ENCODE results near the gene CYB5R4.

The CYB5R4 gene

DNA sequence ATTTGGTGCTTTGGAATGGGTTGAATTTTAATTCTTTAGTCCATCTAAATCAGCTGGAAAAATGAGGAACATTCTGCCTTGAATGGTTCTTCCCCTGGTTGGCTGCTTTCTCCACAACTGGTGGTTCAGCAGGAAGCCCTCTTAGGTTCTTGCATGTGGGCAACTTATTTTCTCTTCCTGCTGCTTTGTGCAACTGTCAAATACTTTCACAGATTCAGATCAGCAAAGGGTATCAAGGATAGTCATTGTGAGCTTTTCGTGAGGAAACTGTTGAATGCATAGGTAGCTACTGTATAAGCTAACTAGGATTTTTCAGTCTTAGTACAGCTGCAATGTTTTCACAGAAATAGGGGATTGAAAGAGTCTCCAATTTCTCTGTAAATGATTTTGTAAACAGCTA is 101.2 kb downstream of the CYB5R4 start:
- Mint-ChIP-seq H3K4me3 (no peak overlapping the region), H3K9me3 (peaks cover 15% of the 10 kb centered on the region), H3K27me3 (ENCODE audit: low read depth) (no peaks in the 10 kb centered on the region), H3K36me3 (ENCODE audit: low read depth) (peaks cover 61% of the 10 kb centered on the region), H3K4me1 (ENCODE audit: low read depth) (peaks cover 32% of the 10 kb centered on the region), H3K27ac (peak overlapping the region; percentile 35)
- DNase-seq (ENCODE audit: low spot score): no peak

DNA sequence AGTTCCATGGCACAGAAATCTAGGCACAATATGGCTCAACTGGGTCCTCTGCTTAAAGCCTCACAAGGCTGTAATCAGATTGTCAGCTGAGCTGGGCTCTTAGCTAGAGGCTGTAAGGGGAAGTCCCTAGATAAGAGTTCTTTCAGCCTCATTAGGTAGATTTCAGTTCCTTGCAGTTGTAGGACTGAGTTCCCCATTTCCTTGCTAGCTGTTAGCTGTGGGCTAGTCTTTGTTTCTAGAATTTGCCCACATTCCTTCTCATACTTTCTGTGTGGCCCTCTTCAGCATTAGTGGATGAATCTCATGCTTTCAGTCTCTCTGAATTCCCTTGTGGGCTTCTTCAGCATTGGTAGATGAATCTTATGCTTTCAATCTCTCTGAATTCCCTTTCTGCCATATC is 103.1 kb downstream of the CYB5R4 start:
- DNase-seq (ENCODE audit: low spot score): no peak
- Mint-ChIP-seq H3K36me3 (ENCODE audit: low read depth) (peaks cover 54% of the 10 kb centered on the region), H3K27me3 (ENCODE audit: low read depth) (no peaks in the 10 kb centered on the region), H3K9me3 (peaks cover 30% of the 10 kb centered on the region), H3K27ac (no peak overlapping the region), H3K4me1 (ENCODE audit: low read depth) (peaks cover 26% of the 10 kb centered on the region), H3K4me3 (no peak overlapping the region)

DNA sequence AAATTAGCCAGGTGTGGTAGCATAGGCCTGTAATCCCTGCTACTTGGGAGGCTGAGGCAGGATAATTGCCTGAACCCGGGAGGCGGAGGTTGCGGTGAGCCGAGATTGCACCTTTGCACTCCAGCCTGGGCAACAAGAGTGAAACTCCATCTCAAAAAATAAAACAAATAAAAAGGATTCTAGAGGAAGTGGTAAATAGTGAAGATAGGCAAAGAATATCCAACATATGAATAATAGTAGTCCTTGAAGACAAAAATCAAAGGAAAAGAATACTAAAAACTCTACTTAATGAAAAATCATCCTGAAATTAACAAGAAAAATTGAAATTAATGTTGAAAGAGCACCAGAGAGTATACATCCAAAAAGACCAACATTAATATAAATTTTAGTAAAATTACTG is 107.0 kb downstream of the CYB5R4 start:
- no peak overlapping the region for H3K27ac Mint-ChIP-seq
- H3K27me3 Mint-ChIP-seq (ENCODE audit: low read depth): no peaks in the 10 kb centered on the region
- peaks cover 50% of the 10 kb centered on the region for H3K9me3 Mint-ChIP-seq
- H3K4me3 Mint-ChIP-seq: no peak overlapping the region
- peaks cover 7% of the 10 kb centered on the region for H3K4me1 Mint-ChIP-seq (ENCODE audit: low read depth)
- DNase-seq (ENCODE audit: low spot score): no peak
- peaks cover 36% of the 10 kb centered on the region for H3K36me3 Mint-ChIP-seq (ENCODE audit: low read depth)

DNA sequence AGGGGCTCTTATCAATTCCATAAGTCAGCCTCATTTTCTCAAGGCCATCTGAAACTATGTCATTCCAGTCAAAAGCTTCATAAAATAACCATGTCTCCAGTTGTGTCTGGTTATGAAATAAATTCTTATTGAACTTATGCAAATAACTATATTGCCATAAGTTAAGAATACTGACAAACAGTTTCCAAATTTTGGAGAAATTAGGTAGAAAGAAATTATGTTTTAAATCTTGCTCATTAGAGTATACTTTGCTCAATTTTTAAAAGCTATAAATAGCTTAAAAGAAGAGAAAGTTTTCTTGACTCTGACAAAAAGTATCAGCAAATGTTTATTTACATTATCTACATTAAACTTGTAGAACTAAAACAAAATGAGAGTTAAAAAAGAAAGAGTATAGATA is 111.1 kb downstream of the CYB5R4 start:
- DNase-seq (ENCODE audit: low spot score): no peak
- Mint-ChIP-seq H3K36me3 (ENCODE audit: low read depth) (peaks cover 4% of the 10 kb centered on the region), H3K4me3 (no peak overlapping the region), H3K4me1 (ENCODE audit: low read depth) (no peaks in the 10 kb centered on the region), H3K9me3 (peaks cover 42% of the 10 kb centered on the region), H3K27ac (no peak overlapping the region), H3K27me3 (ENCODE audit: low read depth) (no peaks in the 10 kb centered on the region)

DNA sequence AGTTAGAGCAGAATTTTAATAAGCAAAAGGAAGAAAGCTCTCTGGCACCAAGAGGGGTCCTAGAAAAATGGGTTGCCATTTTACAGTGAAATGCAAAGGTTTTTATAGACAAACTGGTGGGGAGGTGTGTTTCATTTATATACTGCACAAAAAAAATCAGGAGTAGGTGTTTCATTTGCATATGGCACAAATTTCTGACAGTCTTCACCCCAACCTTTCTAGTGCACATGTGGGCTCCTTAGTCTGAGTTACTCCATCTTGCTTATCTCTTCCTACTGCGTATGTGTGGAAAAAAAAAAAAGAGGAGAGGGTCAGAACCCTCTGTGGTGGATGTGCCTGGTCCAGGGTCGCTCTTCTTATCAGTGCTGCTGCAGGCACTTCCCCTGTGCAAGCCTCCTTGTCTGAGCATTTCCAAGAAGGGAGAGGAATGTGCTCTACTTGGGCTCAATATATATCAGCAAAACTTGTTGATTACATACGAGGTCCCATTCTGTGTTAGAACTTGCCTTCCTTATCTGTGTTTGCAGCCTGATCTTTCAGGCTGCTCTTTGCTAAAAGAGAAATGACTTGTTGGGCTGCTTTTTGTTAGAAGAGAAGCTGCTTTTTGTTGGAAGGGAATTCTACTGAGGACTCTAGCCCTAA is 115.0 kb downstream of the CYB5R4 start:
- H3K27ac Mint-ChIP-seq: no peak overlapping the region

DNA sequence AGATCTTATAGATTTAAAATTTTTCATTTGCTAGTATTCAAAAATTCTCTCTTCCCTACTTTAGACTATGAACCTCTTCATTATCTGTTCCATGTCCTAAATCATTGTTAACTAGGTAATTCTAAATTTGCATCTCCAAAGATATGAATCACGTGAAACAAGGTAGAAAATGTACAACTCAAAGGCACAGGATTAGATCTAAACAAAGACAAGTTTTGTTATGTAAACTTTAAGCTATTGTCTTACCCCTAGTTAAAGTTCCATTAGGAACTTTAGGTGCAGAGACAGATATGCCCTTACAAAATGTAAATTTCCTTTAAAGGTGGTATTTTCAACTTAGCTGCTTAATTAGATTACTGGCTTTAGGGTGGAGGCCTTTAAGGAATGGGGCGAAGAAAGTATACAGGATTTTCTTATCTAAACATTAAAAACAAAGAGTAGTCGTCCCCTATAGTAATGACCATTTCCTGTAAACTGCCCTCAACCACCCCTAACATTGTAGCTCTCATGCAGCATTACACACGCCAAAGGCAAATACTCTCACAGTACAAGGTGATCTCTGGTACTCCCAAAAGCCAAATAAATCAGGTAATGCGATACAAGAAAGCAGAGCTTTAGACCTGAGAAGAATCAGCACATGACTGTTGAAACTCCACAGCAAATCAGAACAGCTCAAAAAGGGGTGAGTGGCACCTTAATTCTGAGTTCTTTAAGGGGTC is 116.7 kb downstream of the CYB5R4 start:
- Mint-ChIP-seq H3K27ac (no peak overlapping the region), H3K4me1 (ENCODE audit: low read depth) (no peaks in the 10 kb centered on the region), H3K36me3 (ENCODE audit: low read depth) (no peaks in the 10 kb centered on the region), H3K9me3 (peaks cover 6% of the 10 kb centered on the region), H3K4me3 (no peak overlapping the region), H3K27me3 (ENCODE audit: low read depth) (no peaks in the 10 kb centered on the region)
- DNase-seq (ENCODE audit: low spot score): no peak

More for the DNA sequence above, 115.0 kb downstream of the CYB5R4 start:
- DNase-seq (ENCODE audit: low spot score): no peak
- Mint-ChIP-seq H3K27me3 (ENCODE audit: low read depth) (no peaks in the 10 kb centered on the region), H3K4me1 (ENCODE audit: low read depth) (no peaks in the 10 kb centered on the region), H3K4me3 (no peak overlapping the region), H3K9me3 (peaks cover 15% of the 10 kb centered on the region), H3K36me3 (ENCODE audit: low read depth) (no peaks in the 10 kb centered on the region)

DNA sequence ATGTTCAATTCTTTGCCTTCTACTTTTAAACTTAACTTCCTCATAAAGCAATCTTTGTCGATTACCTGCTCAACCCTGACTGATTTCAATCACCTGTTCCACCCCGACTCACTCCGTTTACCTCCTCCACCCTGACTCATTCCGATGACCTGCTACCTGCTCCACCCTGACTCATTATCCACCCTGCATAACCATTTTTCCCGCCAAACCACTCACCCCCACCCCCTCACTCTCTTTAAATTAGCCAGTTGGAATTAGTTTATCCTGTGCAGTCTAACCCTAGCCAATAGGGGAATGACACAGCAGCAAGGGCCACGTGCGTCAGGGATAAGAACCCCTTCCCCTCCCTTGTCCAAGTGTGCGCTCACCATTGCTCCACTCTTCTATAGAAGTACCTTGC is 117.4 kb downstream of the CYB5R4 start:
- no peak overlapping the region for H3K4me3 Mint-ChIP-seq
- no peak overlapping the region for H3K27ac Mint-ChIP-seq
- no peaks in the 10 kb centered on the region for H3K4me1 Mint-ChIP-seq (ENCODE audit: low read depth)
- H3K9me3 Mint-ChIP-seq: peaks cover 6% of the 10 kb centered on the region
- no peaks in the 10 kb centered on the region for H3K36me3 Mint-ChIP-seq (ENCODE audit: low read depth)
- no peak for DNase-seq (ENCODE audit: low spot score)
- H3K27me3 Mint-ChIP-seq (ENCODE audit: low read depth): no peaks in the 10 kb centered on the region

DNA sequence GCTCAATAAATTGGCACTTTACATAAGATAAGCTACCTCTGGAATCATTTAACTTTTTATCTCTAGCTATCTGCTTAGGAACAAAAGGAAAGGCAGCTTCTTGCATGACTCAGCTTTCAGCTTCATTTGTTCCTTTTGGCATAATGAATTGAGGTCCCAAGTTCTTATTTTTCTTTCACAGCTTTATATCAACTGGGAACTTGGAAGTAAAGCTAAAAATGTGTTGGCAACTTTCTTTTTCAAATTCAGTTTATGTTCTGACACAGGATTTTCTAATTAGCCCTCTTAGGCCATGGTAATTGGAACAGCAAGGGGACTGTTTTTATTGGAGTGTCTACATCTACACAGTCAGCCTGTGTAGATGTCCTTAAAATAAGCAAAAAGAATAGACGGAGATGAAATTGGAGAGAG is 118.8 kb downstream of the CYB5R4 start:
- H3K36me3 Mint-ChIP-seq (ENCODE audit: low read depth): no peaks in the 10 kb centered on the region

DNA sequence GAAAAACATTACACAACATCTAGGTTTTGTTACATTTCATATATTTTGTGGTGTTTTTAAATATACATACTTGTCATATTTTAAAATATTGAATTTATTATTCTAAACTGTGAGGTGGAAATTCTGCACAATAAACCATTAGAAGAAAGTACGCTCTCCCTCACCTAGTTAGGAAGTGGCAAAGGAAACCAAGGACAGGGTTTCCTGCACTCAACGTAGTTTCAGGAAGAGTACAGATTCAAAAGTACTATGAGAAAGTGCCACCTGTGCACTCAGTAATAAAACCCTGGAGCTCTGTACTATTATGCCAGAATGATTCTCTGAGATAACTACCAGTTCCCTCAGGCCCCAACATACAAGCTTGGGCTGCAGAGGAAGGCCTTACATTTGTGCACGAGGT is 119.5 kb downstream of the CYB5R4 start:
- DNase-seq (ENCODE audit: low spot score): no peak
- H3K27ac Mint-ChIP-seq: no peak overlapping the region
- H3K4me1 Mint-ChIP-seq (ENCODE audit: low read depth): no peaks in the 10 kb centered on the region
- H3K4me3 Mint-ChIP-seq: no peak overlapping the region
- H3K27me3 Mint-ChIP-seq (ENCODE audit: low read depth): no peaks in the 10 kb centered on the region
- H3K36me3 Mint-ChIP-seq (ENCODE audit: low read depth): no peaks in the 10 kb centered on the region
- no peaks in the 10 kb centered on the region for H3K9me3 Mint-ChIP-seq

More for the DNA sequence above, 118.8 kb downstream of the CYB5R4 start:
- DNase-seq (ENCODE audit: low spot score): no peak
- Mint-ChIP-seq H3K4me3 (no peak overlapping the region), H3K4me1 (ENCODE audit: low read depth) (no peaks in the 10 kb centered on the region), H3K27ac (no peak overlapping the region), H3K27me3 (ENCODE audit: low read depth) (no peaks in the 10 kb centered on the region), H3K9me3 (no peaks in the 10 kb centered on the region)

DNA sequence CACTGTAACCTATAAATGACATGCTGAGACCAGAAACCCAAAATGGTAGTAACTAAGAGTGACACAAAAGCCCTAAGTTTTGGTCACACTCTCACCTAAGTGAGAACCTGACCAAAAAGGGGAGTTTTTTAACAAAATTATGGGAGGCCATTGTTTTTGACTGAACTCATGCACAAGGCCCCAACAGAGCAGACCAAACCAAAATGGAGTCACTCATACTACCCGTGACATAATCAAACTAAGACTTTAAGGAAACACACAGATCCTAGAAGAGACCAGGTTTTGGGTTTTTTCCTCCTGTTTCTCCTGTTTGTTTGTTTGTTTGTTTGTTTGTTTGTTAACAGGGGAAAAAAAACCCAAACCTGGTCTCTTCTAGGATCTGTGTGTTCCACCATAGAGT is 124.9 kb downstream of the CYB5R4 start:
- H3K27me3 Mint-ChIP-seq (ENCODE audit: low read depth): no peaks in the 10 kb centered on the region
- H3K4me1 Mint-ChIP-seq (ENCODE audit: low read depth): no peaks in the 10 kb centered on the region
- no peak for DNase-seq (ENCODE audit: low spot score)
- H3K4me3 Mint-ChIP-seq: no peak overlapping the region
- H3K9me3 Mint-ChIP-seq: no peaks in the 10 kb centered on the region
- H3K36me3 Mint-ChIP-seq (ENCODE audit: low read depth): no peaks in the 10 kb centered on the region
- no peak overlapping the region for H3K27ac Mint-ChIP-seq

DNA sequence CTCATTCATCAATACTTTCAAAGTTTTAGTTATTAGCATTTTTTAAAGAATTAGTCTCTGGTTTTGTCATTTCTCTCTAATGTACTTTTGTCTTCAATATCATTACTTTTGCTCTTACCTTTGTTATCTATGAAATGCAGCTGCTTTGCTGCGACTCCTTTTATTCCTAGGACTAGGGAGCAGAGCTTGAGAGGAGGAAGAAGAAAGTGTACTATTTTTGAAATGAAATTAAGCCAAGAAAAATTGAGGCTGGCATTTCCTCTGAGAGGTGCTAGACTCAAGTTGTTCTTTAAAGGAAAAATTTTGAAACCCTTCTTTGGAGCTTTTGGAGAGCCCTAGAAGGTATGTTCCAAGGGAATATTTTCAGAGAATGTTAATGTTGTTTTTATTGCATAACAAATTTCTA is 125.8 kb downstream of the CYB5R4 start:
- DNase-seq (ENCODE audit: low spot score): no peak
- Mint-ChIP-seq H3K36me3 (ENCODE audit: low read depth) (no peaks in the 10 kb centered on the region), H3K4me3 (no peak overlapping the region), H3K9me3 (no peaks in the 10 kb centered on the region), H3K27ac (no peak overlapping the region), H3K27me3 (ENCODE audit: low read depth) (no peaks in the 10 kb centered on the region), H3K4me1 (ENCODE audit: low read depth) (no peaks in the 10 kb centered on the region)

DNA sequence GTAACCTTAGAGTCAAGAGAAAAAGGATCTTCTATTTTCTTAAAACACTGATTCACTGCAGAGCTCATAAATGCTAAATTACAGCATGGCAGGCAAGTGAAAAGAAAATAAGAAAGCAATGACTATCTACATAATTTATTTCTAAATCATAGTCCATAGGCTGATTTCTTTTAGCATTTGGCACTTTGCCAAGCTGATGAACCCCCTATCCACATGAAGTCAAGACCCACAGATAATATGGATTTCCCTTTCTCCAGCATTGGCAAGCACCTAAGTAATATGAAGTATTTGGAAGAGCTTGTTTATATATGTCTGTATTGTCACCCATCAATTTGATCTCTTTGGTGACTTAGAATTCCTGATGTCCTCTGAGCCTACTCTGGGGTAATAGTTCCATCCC is 126.2 kb downstream of the CYB5R4 start:
- no peak for DNase-seq (ENCODE audit: low spot score)
- no peaks in the 10 kb centered on the region for H3K9me3 Mint-ChIP-seq
- H3K4me1 Mint-ChIP-seq (ENCODE audit: low read depth): no peaks in the 10 kb centered on the region
- no peaks in the 10 kb centered on the region for H3K27me3 Mint-ChIP-seq (ENCODE audit: low read depth)
- H3K27ac Mint-ChIP-seq: no peak overlapping the region
- no peaks in the 10 kb centered on the region for H3K36me3 Mint-ChIP-seq (ENCODE audit: low read depth)
- H3K4me3 Mint-ChIP-seq: no peak overlapping the region

DNA sequence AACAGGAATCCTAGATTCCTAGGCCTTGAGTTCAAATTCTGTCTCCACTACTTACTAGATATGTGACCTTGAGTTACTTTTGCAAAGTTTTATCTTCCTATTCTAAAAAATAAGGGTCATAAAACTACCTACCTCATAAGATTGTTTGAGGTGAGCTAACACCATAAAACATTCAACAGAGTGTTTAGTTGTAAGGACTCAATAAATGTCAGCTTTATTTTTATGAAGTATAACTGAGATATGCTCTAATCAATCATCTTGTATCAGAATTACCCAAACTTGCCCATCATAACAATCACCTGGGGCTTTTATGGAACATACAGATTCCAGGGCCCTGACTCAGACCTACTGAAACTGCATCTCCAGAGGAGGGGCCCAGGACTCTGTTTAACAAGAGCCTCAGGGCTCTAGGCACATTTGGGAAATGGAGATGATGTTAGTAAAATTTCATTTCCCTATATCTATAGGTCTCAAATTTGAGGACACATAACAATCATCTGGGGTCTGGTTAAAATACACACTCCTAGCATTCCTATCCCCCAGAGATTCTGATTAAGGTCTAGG is 138.6 kb downstream of the CYB5R4 start:
- no peak overlapping the region for H3K4me3 Mint-ChIP-seq
- H3K36me3 Mint-ChIP-seq (ENCODE audit: low read depth): no peaks in the 10 kb centered on the region
- H3K9me3 Mint-ChIP-seq: peaks cover 3% of the 10 kb centered on the region
- no peaks in the 10 kb centered on the region for H3K4me1 Mint-ChIP-seq (ENCODE audit: low read depth)
- peaks cover 9% of the 10 kb centered on the region for H3K27me3 Mint-ChIP-seq (ENCODE audit: low read depth)
- H3K27ac Mint-ChIP-seq: no peak overlapping the region
- no peak for DNase-seq (ENCODE audit: low spot score)

DNA sequence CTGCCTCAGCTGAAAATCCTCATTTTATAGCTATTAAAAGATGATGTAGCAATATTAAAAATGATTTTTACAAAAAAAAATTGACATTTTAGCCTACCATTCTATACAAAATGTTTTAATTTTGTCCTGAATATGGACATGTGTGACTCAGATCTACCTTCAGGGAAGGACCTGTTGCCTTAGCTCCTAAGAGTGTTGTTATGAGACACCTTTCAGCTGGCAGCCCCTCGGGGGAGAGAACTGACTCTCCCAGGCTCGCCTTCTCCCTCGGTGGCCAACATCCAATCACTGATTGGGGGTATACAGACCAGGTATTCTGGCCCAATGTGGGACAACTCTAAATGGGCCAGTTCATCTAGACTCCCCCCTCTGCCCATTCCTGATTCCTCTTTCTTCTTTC is 141.6 kb downstream of the CYB5R4 start:
- no peak overlapping the region for H3K27ac Mint-ChIP-seq
- no peaks in the 10 kb centered on the region for H3K9me3 Mint-ChIP-seq
- no peaks in the 10 kb centered on the region for H3K4me1 Mint-ChIP-seq (ENCODE audit: low read depth)
- DNase-seq (ENCODE audit: low spot score): no peak
- H3K36me3 Mint-ChIP-seq (ENCODE audit: low read depth): no peaks in the 10 kb centered on the region
- H3K27me3 Mint-ChIP-seq (ENCODE audit: low read depth): peaks cover 13% of the 10 kb centered on the region
- no peak overlapping the region for H3K4me3 Mint-ChIP-seq

All from T-helper 2 cell treated with Interferon-gamma antibody and Interleukin-4, amounts not matched to agents 5 μg/mL and 100 μg/mL, for 36 hours (primary cell).